Heart left ventricle (tissue), 16 donors: ENCODE measurements around the gene TMEM204. TPM values are rescaled to one million over a fixed set of nuclear protein-coding genes. Genes with fewer than 3 reads are reported as not detected.

ENCODE experiments used
- ATAC-seq, 4 donors: fragments of 200-7000 bp; cut with Tn5 transposase; one replicate each; pipeline ENCODE4 v1.9.1; 2020 to 2022; ENCODE audit warnings: moderate library complexity in 4 of 4, mild to moderate bottlenecking in 3 of 4, moderate number of reproducible peaks in 1 of 4
- DNase-seq, 5 donors: peaks; one replicate each; pipeline ENCODE4 v3.0.0-alpha.2; 2020
- H3K27ac ChIP-seq, 12 donors: fragments of 200-600 bp; sonication (generic) in 4 of 12; one replicate each; pipeline versions ENCODE4 v1.5.0 to v1.8.0; 2016 to 2022; ENCODE audit warnings: mild to moderate bottlenecking in 2 of 12
- H3K27me3 ChIP-seq, 9 donors: fragments of 200-600 bp; sonication (generic) in 2 of 9; one replicate each; pipeline versions ENCODE4 v1.5.1 to v1.8.0; 2016 to 2022; ENCODE audit warnings: mild to moderate bottlenecking in 3 of 9
- H3K36me3 ChIP-seq, 9 donors: fragments of 200-600 bp; sonication (generic) in 2 of 9; one replicate each; pipeline versions ENCODE4 v1.5.0 to v1.8.0; 2018 to 2022; ENCODE audit warnings: mild to moderate bottlenecking in 2 of 9
- H3K4me1 ChIP-seq, 12 donors: fragments of 200-600 bp; sonication (generic) in 4 of 12; one replicate each; pipeline versions ENCODE4 v1.5.0 to v1.8.0; 2016 to 2022; ENCODE audit warnings: mild to moderate bottlenecking in 3 of 12
- H3K4me3 ChIP-seq, 12 donors: fragments of 200-600 bp; sonication (generic) in 4 of 12; one replicate each; pipeline versions ENCODE4 v1.5.0 to v1.8.0; 2017 to 2022; ENCODE audit warnings: mild to moderate bottlenecking in 9 of 12, moderate library complexity in 4 of 12
- H3K9me3 ChIP-seq, 12 donors: fragments of 200-600 bp; sonication (generic) in 4 of 12; one replicate each; pipeline versions ENCODE4 v1.5.0 to v1.8.0; 2016 to 2022; ENCODE audit warnings: mild to moderate bottlenecking in 1 of 12
- POLR2A ChIP-seq, 2 donors: fragments of 450-650 bp; IDR thresholded peaks; one replicate each; pipeline ENCODE4 v1.6.1; 2017; ENCODE audit warnings: antibody characterized with exemption in 2 of 2, mild to moderate bottlenecking in 2 of 2, moderate library complexity in 2 of 2
- WGBS, 4 donors: extraction: QIAGEN DNeasy Blood & Tissue Kit in 2 of 4; methylation state at CpG; one replicate each; pipeline versions ENCODE4 v1.1.5 to v1.1.7; 2013 to 2018; 5-methylcytosine and 5-hydroxymethylcytosine counted together
- intact Hi-C, 10 donors: fragments of 100-400 bp; cut with DNase I; formaldehyde crosslinking; loops; one replicate each; pipeline versions ENCODE4 v1.11.1 to v1.14.2; 2022
- polyA plus RNA-seq, 2 donors: library from polyadenylated mRNA; stranded (reverse); fragments of 200-250 nt; gene quantifications; one replicate each; pipeline ENCODE4 v1.2.3, GENCODE V29; 2013
- total RNA-seq, 9 donors: library from RNA; depleted of rRNA in 2 of 9; stranded (reverse); fragments of >200 nt in 2 of 9; fragmentation: NEBNext Ultra II Directional in 3 of 9; extraction: Animal tissue kit (Norgen Biotek cat#: 25700) in 3 of 9; gene quantifications; one replicate each; pipeline versions ENCODE4 v1.1.0 to v1.2.4, GENCODE V29; 2016 to 2023
- TF ChIP-seq, protein P1 (sequence below), 12 donors: fragments of 200-600 bp; sonication (generic) in 4 of 12; IDR thresholded peaks; one replicate each; pipeline versions ENCODE4 v1.5.0 to v1.8.0; 2018 to 2022; ENCODE audit warnings: antibody characterized with exemption in 12 of 12, mild to moderate bottlenecking in 5 of 12
- donor health status: ischemic (EF 13 %, LVEDD 7.1; RV severe dilation, severe dysfunction).
- donor health status: healthy with polysubstance abuse.
- donor health status: DM: no; HTN: yes; CAD: no.
- donor health status: DM: no; HTN: no; CAD: no.
- donor health status: ischemic (EF 25% LVEDD 6.9; RV normal size, moderate dysfunction).
- donor health status: ischemic (EF 25% LVEDD 5.7; RV mildly dilated, moderate dysfunction).
- donor health status: healthy.
- donor health status: DM: yes; HTN: yes; CAD: no.
- donor health status: ischemic (EF 35%, LVEDD 5.7; RV mildly dilated, moderate dysfunction).
- donor health status: nonischemic (EF 11% LVEDD 7.7; RV severe dilation, severe dysfunction).
- donor health status: DM: yes; HTN: yes; CAD: no.
- donor health status: PGD.
- donor health status: ischemic (EF 29% LVEDD 5.4; RV normal size, mild dysfunction).
- donor health status: nonischemic (EF 23%, LVEDD 6.1; RV moderate dilation, normal function).

Gene TMEM204
- total and polyA plus RNA-seq, 11 donors = 14.0 to 64.2 (median 20.2) TPM

DNA sequence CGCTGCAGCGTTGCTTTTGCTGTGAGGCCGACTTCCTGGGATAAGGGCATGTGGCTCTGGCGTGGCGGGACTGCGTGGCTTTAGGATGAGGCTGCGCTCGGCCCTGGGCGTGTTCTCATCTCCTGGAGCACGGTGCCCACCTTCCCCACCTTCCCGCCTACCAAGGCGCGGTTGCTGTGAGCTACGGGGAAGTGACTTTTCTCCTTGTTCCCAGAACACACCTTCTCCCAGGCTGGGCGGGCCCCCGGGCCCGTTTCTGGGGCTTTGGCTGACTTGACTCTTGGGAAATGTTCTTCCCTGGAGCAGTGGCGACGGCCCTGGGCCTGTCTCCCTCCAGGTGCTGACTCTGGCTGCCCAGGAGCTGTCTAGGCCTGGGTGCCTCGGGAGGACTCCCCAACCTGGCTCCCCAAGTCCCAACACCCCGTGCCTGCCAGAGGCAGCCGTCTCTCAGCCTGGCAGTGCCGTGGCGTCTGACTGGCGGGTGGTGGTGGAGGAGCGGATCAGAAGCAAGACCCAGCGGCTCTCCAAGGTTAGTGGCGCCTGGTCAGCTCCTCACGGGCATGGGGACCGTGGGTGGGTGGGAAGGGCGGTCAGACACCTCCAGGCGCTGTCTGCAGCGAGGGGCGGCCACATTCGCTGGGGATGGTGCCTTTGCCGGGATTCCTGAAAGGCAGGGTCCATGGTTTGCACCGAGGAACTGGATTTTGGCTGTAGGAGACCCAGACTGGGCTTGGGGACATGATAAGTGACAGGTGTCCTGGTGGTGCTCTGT lies 28.2 kb upstream of the TMEM204 start:
- H3K27me3 ChIP-seq = no peaks in the 10 kb centered on the region
- H3K27ac ChIP-seq = no peak overlapping the region
- TF ChIP-seq POLR2A (IDR thresholded peaks at IDR 0.05) = no peak
- TF ChIP-seq, protein P1, sequence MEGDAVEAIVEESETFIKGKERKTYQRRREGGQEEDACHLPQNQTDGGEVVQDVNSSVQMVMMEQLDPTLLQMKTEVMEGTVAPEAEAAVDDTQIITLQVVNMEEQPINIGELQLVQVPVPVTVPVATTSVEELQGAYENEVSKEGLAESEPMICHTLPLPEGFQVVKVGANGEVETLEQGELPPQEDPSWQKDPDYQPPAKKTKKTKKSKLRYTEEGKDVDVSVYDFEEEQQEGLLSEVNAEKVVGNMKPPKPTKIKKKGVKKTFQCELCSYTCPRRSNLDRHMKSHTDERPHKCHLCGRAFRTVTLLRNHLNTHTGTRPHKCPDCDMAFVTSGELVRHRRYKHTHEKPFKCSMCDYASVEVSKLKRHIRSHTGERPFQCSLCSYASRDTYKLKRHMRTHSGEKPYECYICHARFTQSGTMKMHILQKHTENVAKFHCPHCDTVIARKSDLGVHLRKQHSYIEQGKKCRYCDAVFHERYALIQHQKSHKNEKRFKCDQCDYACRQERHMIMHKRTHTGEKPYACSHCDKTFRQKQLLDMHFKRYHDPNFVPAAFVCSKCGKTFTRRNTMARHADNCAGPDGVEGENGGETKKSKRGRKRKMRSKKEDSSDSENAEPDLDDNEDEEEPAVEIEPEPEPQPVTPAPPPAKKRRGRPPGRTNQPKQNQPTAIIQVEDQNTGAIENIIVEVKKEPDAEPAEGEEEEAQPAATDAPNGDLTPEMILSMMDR (IDR thresholded peaks at IDR 0.05) = no peak
- intact Hi-C loops = no loop called here
- peaks cover 3 to 70% (median 50%) of the 10 kb centered on the region in 9 donors for H3K36me3 ChIP-seq
- WGBS, 4 donors = 95 to 97% (median 96%) methylated on average over 34 to 37 of the region's 37 CpGs
- H3K9me3 ChIP-seq = no peaks in the 10 kb centered on the region
- no peak overlapping the region for H3K4me3 ChIP-seq
- DNase-seq (peak in 1 of 5 donors; percentile 55), ATAC-seq (no peak)
- peaks cover 6 to 21% (median 17%) of the 10 kb centered on the region in 12 donors for H3K4me1 ChIP-seq

DNA sequence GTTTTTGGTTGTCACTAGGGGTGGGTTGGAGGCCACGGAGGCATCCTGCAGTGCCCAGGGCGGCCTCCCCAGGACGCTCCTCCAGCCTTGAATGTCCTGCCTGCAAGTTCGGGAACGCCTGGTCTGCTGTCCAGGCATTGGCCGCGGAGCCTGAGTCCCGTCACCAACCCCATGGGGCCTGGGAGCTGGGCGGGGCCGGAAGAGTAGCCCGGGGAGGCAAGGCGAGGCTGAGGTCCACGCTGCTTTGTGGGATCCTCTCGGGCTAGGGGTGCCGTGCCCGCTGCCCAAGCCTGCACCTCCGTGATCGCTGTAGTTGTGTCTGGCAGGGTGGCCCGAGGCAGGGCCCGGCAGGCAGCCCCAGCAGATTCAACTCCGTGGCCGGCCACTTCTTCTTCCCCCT lies 27.6 kb upstream of the TMEM204 start:
- intact Hi-C loops = no loop called here

DNA sequence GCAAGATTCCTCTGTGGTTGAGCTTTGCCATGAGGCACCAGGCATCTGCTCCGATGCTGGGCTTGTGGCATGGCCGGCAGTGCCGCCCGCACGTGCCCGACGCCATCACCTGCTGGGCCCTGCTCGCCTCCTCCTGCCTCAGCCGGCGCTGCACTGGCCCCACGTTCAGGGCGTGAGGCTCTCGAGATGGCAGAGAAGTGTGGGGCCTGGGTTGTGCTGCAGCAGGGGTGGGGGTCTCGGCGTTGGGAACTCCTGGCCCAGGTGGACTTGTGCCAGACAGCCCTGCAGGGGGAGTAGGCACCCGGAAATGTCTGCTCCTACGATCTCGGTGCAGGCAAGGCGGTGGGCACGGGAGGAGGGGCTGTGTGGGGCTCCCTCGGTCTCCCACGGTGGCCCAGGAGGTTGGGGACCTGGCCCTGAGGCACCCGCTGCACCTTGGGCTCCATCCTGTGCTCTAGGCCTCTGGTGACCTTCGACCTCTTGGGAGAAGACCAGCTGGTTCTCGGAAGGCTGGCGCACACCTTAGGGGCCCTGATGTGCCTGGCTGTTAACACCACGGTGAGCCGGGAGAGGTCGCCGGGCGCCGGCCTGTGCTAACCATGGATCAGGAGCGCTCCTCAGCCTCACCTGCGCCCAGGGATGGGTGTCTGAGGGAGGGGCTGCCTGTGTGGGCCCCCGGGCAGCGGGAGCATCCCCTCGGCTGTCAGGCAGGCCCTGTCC lies 26.8 kb upstream of the TMEM204 start:
- 82 to 94% (median 92%) methylated on average over 7 to 37 of the region's 37 CpGs for WGBS, 4 donors
- Histone ChIP-seq H3K27ac (no peak overlapping the region), H3K36me3 (peaks cover 3 to 59% (median 36%) of the 10 kb centered on the region in 9 donors), H3K9me3 (no peaks in the 10 kb centered on the region), H3K27me3 (no peaks in the 10 kb centered on the region), H3K4me3 (no peak overlapping the region), H3K4me1 (peaks cover 6 to 34% (median 23%) of the 10 kb centered on the region in 12 donors)
- intact Hi-C loops = no loop called here
- ATAC-seq = no peak
- TF ChIP-seq POLR2A (IDR thresholded peaks at IDR 0.05) = no peak
- TF ChIP-seq, protein P1 (IDR thresholded peaks at IDR 0.05) = no peak
- peak in 1 of 5 donors; percentile 51 for DNase-seq

More for the DNA sequence above, 27.6 kb upstream of the TMEM204 start:
- H3K9me3 ChIP-seq = no peaks in the 10 kb centered on the region
- DNase-seq = no peak
- TF ChIP-seq, protein P1 (IDR thresholded peaks at IDR 0.05) = no peak
- no peak for TF ChIP-seq POLR2A (IDR thresholded peaks at IDR 0.05)
- H3K27me3 ChIP-seq = no peaks in the 10 kb centered on the region
- H3K4me3 ChIP-seq = no peak overlapping the region
- peaks cover 3 to 66% (median 43%) of the 10 kb centered on the region in 9 donors for H3K36me3 ChIP-seq
- peaks cover 6 to 26% (median 23%) of the 10 kb centered on the region in 12 donors for H3K4me1 ChIP-seq
- no peak for ATAC-seq
- WGBS, 4 donors = 90 to 94% (median 92%) methylated on average over 13 to 22 of the region's 22 CpGs
- no peak overlapping the region for H3K27ac ChIP-seq
